Erythroblast (primary cell): Measurements from ENCODE around the gene CACNA1B.

Experiments
- GATA1 ChIP-seq: IDR thresholded peaks from 2 replicates; pipeline ENCODE4 v1.6.1; 2011; ENCODE audit warnings: low read depth, mild to moderate bottlenecking, control low read depth, low read length, moderate library complexity
- POLR2A ChIP-seq: IDR thresholded peaks from 2 replicates; pipeline ENCODE4 v1.6.1; 2011; ENCODE audit warnings: mild to moderate bottlenecking, low read length

- TF ChIP-seq POLR2A (no peak), GATA1 (no peak)
Measured at GRCh38 chr9:138121438-138122050, 244.0 kb downstream of the CACNA1B start.
